Tibial nerve (tissue), 3 donors: ENCODE measurements around the gene CFAP161.

Experiments
- POLR2A ChIP-seq, 2 donors: fragments of 450-650 bp; IDR thresholded peaks; one replicate each; pipeline ENCODE4 v1.6.1; 2017; ENCODE audit warnings: antibody characterized with exemption in 2 of 2, mild to moderate bottlenecking in 2 of 2, moderate library complexity in 2 of 2
- TF ChIP-seq, protein P1 (sequence below), 5 experiments: fragments of 200-600 bp in 3 of 5; fragments of 450-650 bp in 2 of 5; sonication (generic) in 3 of 5; IDR thresholded peaks; one replicate each; pipeline ENCODE4 v1.5.1; 2016 to 2019; ENCODE audit warnings: antibody characterized with exemption in 5 of 5, mild to moderate bottlenecking in 3 of 5, moderate library complexity in 2 of 5

DNA sequence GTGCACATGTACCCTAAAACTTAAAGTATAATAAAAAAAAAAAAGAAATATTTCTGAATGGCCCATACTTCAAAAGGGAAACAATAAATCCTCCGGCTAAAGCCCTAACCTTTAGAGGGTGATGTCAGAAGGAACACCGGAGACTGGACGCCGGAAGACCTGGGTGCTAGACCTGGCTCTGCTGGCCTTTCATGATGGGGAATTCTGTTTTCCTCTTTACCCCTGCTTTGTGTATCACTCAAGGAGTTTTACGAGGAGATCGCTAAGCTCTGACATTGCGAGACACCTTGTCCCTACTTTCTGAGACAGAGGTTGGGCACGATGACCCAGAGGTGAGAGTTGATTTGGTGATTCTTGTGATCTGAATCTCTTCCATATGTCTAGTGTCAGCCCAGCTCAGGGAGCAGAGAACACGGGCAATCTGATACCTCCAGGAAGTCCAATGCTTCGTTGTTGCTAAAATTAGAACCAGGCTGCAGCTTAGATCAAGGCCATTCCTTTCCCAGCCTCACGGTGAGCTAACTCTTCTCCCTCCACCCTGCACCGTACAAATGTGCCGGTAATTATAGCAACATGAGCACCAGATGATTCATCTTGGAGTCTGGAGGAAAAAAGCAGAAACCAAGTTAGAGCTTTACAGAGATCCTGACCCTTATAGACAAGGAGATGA lies 42.0 kb upstream of the CFAP161 start:
- TF ChIP-seq, protein P1, sequence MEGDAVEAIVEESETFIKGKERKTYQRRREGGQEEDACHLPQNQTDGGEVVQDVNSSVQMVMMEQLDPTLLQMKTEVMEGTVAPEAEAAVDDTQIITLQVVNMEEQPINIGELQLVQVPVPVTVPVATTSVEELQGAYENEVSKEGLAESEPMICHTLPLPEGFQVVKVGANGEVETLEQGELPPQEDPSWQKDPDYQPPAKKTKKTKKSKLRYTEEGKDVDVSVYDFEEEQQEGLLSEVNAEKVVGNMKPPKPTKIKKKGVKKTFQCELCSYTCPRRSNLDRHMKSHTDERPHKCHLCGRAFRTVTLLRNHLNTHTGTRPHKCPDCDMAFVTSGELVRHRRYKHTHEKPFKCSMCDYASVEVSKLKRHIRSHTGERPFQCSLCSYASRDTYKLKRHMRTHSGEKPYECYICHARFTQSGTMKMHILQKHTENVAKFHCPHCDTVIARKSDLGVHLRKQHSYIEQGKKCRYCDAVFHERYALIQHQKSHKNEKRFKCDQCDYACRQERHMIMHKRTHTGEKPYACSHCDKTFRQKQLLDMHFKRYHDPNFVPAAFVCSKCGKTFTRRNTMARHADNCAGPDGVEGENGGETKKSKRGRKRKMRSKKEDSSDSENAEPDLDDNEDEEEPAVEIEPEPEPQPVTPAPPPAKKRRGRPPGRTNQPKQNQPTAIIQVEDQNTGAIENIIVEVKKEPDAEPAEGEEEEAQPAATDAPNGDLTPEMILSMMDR (IDR thresholded peaks at IDR 0.05), result no peak
- TF ChIP-seq POLR2A (IDR thresholded peaks at IDR 0.05), result no peak
